Mesenchymal stem cell (in vitro differentiated cells and primary cell): ENCODE measurements around the gene SIT1.
A peak's percentile ranks its signal among the peaks of the same experiment; 100 is the strongest.

Source experiments
- DNase-seq: peaks from one replicate; pipeline ENCODE4 v3.0.0-alpha.2; 2013
- H2AFZ ChIP-seq: one replicate; pipeline ENCODE4 v1.6.1; 2013; ENCODE audit warnings: low read depth, mild to moderate bottlenecking, control low read depth, inconsistent platforms, low read length, moderate library complexity
- H2AK5ac ChIP-seq: 2 replicates; pipeline ENCODE4 v1.6.1; 2013; ENCODE audit warnings: low read length, moderate library complexity, mild to moderate bottlenecking, inconsistent platforms; ENCODE audit not compliant: severe bottlenecking
- H2BK120ac ChIP-seq: one replicate; pipeline ENCODE4 v1.6.1; 2013; ENCODE audit warnings: low read depth, mild to moderate bottlenecking, inconsistent platforms, low read length, moderate library complexity
- H2BK12ac ChIP-seq, 2 experiments: one replicate each; pipeline ENCODE4 v1.6.1; 2013; ENCODE audit warnings: inconsistent platforms in 2 of 2, low read length in 2 of 2, mild to moderate bottlenecking in 2 of 2, moderate library complexity in 2 of 2, control low read depth in 1 of 2
- H2BK15ac ChIP-seq: one replicate; pipeline ENCODE4 v1.6.1; 2013; ENCODE audit warnings: mild to moderate bottlenecking, low read depth, inconsistent platforms; ENCODE audit not compliant: poor library complexity, severe bottlenecking
- H2BK5ac ChIP-seq: 2 replicates; pipeline ENCODE4 v1.6.1; 2013; ENCODE audit warnings: low read depth, mild to moderate bottlenecking, low read length, control low read depth, inconsistent platforms; ENCODE audit not compliant: poor library complexity, severe bottlenecking
- H3K14ac ChIP-seq, 2 experiments: one replicate each; pipeline ENCODE4 v1.6.1; 2013; ENCODE audit warnings: inconsistent platforms in 2 of 2, low read length in 2 of 2, control low read depth in 1 of 2, mild to moderate bottlenecking in 1 of 2, moderate library complexity in 1 of 2
- H3K18ac ChIP-seq, 2 experiments: one replicate each; pipeline ENCODE4 v1.6.1; 2013; ENCODE audit warnings: inconsistent platforms in 2 of 2, low read length in 2 of 2, control low read depth in 1 of 2, low read depth in 1 of 2, mild to moderate bottlenecking in 1 of 2
- H3K23ac ChIP-seq, 2 experiments: one replicate each; pipeline ENCODE4 v1.6.1; 2013; ENCODE audit warnings: inconsistent platforms in 2 of 2, low read length in 2 of 2, mild to moderate bottlenecking in 2 of 2, moderate library complexity in 2 of 2, control low read depth in 1 of 2
- H3K27ac ChIP-seq: 2 replicates; pipeline ENCODE4 v1.5.1; 2013; ENCODE audit warnings: mild to moderate bottlenecking, moderate library complexity, low read length, control low read depth, inconsistent platforms; ENCODE audit not compliant: poor library complexity, severe bottlenecking
- H3K27me3 ChIP-seq, 2 experiments: 2 replicates each; pipeline versions ENCODE4 v1.6.1 to v1.7.0; 2013; ENCODE audit warnings: low read length in 2 of 2, mild to moderate bottlenecking in 2 of 2, moderate library complexity in 2 of 2, control low read depth in 1 of 2, inconsistent platforms in 1 of 2; ENCODE audit not compliant: control insufficient read depth in 1 of 2, insufficient read depth in 1 of 2
- H3K36me3 ChIP-seq, 2 experiments: 2 replicates each; pipeline versions ENCODE4 v1.6.1 to v1.7.0; 2013; ENCODE audit warnings: low read length in 2 of 2, control low read depth in 1 of 2, inconsistent platforms in 1 of 2, low read depth in 1 of 2, mild to moderate bottlenecking in 1 of 2; ENCODE audit not compliant: insufficient read depth in 2 of 2, control insufficient read depth in 1 of 2
- H3K4ac ChIP-seq, 2 experiments: one replicate each; pipeline ENCODE4 v1.6.1; 2013; ENCODE audit warnings: inconsistent platforms in 2 of 2, low read length in 2 of 2, mild to moderate bottlenecking in 2 of 2, moderate library complexity in 2 of 2, control low read depth in 1 of 2, low read depth in 1 of 2
- H3K4me1 ChIP-seq: 2 replicates; pipeline ENCODE4 v1.6.1; 2013; ENCODE audit warnings: low read depth, low read length, control low read depth; ENCODE audit not compliant: control insufficient read depth, insufficient read depth
- H3K4me2 ChIP-seq: 2 replicates; pipeline ENCODE4 v1.6.1; 2013; ENCODE audit warnings: low read length, mild to moderate bottlenecking, inconsistent platforms; ENCODE audit not compliant: poor library complexity, severe bottlenecking
- H3K4me3 ChIP-seq, 2 experiments: 2 replicates each; pipeline versions ENCODE4 v1.5.1 to v1.7.0; 2013; ENCODE audit warnings: low read length in 2 of 2, mild to moderate bottlenecking in 2 of 2, control low read depth in 1 of 2, low read depth in 1 of 2; ENCODE audit not compliant: insufficient read depth in 1 of 2
- H3K79me1 ChIP-seq: replicated peaks from 2 replicates; pipeline ENCODE4 v1.6.1; 2013; ENCODE audit warnings: mild to moderate bottlenecking, control low read depth, low read length, inconsistent platforms; ENCODE audit not compliant: poor library complexity, severe bottlenecking
- H3K9ac ChIP-seq: 2 replicates; pipeline ENCODE4 v1.7.0; 2013; ENCODE audit warnings: mild to moderate bottlenecking, low read length, moderate library complexity
- H3K9me3 ChIP-seq: 2 replicates; pipeline ENCODE4 v1.7.0; 2013; ENCODE audit warnings: mild to moderate bottlenecking, low read length; ENCODE audit not compliant: control insufficient read depth
- H4K8ac ChIP-seq: one replicate; pipeline ENCODE4 v1.6.1; 2013; ENCODE audit warnings: inconsistent platforms, mild to moderate bottlenecking, low read length, moderate library complexity
- H4K91ac ChIP-seq: one replicate; pipeline ENCODE4 v1.6.1; 2013; ENCODE audit warnings: mild to moderate bottlenecking, low read length, inconsistent platforms
- WGBS: methylation state at CpG from one replicate; pipeline ENCODE4 v1.1.7; 2013; ENCODE audit warnings: mixed read lengths; 5-methylcytosine and 5-hydroxymethylcytosine counted together

Gene SIT1

GRCh38 chr9:35686222-35687203 is 35.8 kb upstream of the SIT1 start:
- H3K9me3 ChIP-seq: no peaks in the 10 kb centered on the region
- 78% methylated on average over 10 of the region's 11 CpGs for WGBS
- H2AK5ac ChIP-seq: no peak overlapping the region
- no peak overlapping the region for H4K91ac ChIP-seq
- H3K18ac ChIP-seq: no peak overlapping the region
- peaks cover 5% of the 10 kb centered on the region for H3K79me1 ChIP-seq
- DNase-seq: peak; percentile 40
- no peaks in the 10 kb centered on the region for H3K27me3 ChIP-seq
- no peak overlapping the region for H3K27ac ChIP-seq
- H2BK12ac ChIP-seq: peak overlapping the region in 1 of 2 experiments; percentile 4
- H3K23ac ChIP-seq: no peak overlapping the region
- peak overlapping the region; percentile 92 for H3K9ac ChIP-seq
- H3K4me1 ChIP-seq: peaks cover 49% of the 10 kb centered on the region
- H3K36me3 ChIP-seq: peaks cover 64 to 68% of the 10 kb centered on the region in 2 experiments
- no peak overlapping the region for H2AFZ ChIP-seq
- H3K4ac ChIP-seq: no peak overlapping the region
- no peak overlapping the region for H4K8ac ChIP-seq
- no peak overlapping the region for H3K14ac ChIP-seq
- H2BK5ac ChIP-seq: no peak overlapping the region
- peak overlapping the region; percentile 82 for H3K4me2 ChIP-seq
- peak overlapping the region in 1 of 2 experiments; percentile 87 for H3K4me3 ChIP-seq
- no peak overlapping the region for H2BK120ac ChIP-seq
- H2BK15ac ChIP-seq: no peak overlapping the region

DNA sequence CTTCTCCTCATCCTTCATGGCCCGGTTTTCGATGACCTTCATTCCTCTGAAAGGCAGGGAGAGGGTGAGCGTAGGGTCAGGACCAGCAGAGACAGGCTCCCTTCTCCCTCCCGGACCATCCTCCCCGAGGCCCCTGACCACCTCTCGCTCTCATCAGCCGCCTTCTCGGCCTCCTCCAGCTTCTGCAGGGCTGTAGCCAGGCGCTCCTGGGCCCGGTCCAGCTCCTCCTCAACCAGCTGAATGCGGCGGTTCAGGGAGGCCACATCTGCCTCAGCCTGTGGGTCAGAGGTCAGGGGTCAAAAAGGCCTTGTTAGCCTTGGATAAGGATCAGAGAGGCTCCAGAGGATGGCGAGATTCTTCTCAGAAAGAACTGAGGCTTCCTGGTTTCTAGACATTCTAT is 34.8 kb upstream of the SIT1 start:
- 91% methylated on average over 12 of the region's 13 CpGs for WGBS
- H3K9ac ChIP-seq: no peak overlapping the region
- H3K4me3 ChIP-seq: no peak overlapping the region
- peaks cover 46% of the 10 kb centered on the region for H3K4me1 ChIP-seq
- no peak overlapping the region for H2BK12ac ChIP-seq
- no peaks in the 10 kb centered on the region for H3K27me3 ChIP-seq
- no peak overlapping the region for H3K4ac ChIP-seq
- no peak overlapping the region for H3K27ac ChIP-seq
- no peak overlapping the region for H3K18ac ChIP-seq
- H4K8ac ChIP-seq: no peak overlapping the region
- H3K14ac ChIP-seq: no peak overlapping the region
- no peak overlapping the region for H4K91ac ChIP-seq
- H3K36me3 ChIP-seq: peaks cover 70 to 72% of the 10 kb centered on the region in 2 experiments
- no peak overlapping the region for H2BK5ac ChIP-seq
- H2AK5ac ChIP-seq: no peak overlapping the region
- no peak overlapping the region for H2AFZ ChIP-seq
- no peaks in the 10 kb centered on the region for H3K9me3 ChIP-seq
- DNase-seq: no peak
- H3K79me1 ChIP-seq: peaks cover 5% of the 10 kb centered on the region
- H2BK120ac ChIP-seq: no peak overlapping the region
- H3K4me2 ChIP-seq: no peak overlapping the region
- H2BK15ac ChIP-seq: no peak overlapping the region
- H3K23ac ChIP-seq: no peak overlapping the region

DNA sequence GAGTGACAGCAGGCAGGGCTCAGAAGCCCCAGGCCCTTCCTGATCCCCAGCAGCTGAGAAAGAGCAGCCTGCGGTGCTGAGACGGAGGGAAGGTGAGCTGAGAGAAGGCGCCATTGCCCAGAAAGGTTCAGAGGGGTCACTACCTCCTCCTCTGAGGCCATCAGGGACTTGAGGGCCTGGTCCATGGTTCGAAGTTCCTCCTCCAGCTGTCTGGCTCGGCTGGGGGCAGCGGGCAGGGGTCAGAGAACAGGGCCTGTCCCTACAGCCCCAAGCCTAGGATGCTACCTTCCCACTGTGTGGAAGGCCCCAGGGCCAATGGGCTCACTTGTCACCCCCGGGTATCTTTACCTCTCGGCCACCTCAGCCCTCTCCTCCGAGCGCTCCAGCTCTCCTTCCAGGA is 34.2 kb upstream of the SIT1 start:
- Histone ChIP-seq H2BK15ac (no peak overlapping the region), H4K8ac (no peak overlapping the region), H3K23ac (no peak overlapping the region), H2BK5ac (no peak overlapping the region), H3K4me2 (no peak overlapping the region), H3K27me3 (no peaks in the 10 kb centered on the region), H2BK120ac (no peak overlapping the region), H3K27ac (no peak overlapping the region), H3K9me3 (no peaks in the 10 kb centered on the region), H4K91ac (no peak overlapping the region), H3K4me3 (no peak overlapping the region), H3K4ac (no peak overlapping the region), H3K9ac (no peak overlapping the region), H3K14ac (no peak overlapping the region), H2BK12ac (no peak overlapping the region), H2AFZ (no peak overlapping the region), H3K79me1 (peaks cover 5% of the 10 kb centered on the region), H2AK5ac (no peak overlapping the region), H3K36me3 (peaks cover 71 to 72% of the 10 kb centered on the region in 2 experiments), H3K4me1 (peaks cover 46% of the 10 kb centered on the region), H3K18ac (no peak overlapping the region)
- 96% methylated on average over 10 of the region's 10 CpGs for WGBS
- no peak for DNase-seq

GRCh38 chr9:35683323-35683722 is 32.6 kb upstream of the SIT1 start:
- Histone ChIP-seq H3K18ac (no peak overlapping the region), H3K9me3 (no peaks in the 10 kb centered on the region), H3K4me2 (no peak overlapping the region), H3K27me3 (no peaks in the 10 kb centered on the region), H3K27ac (no peak overlapping the region), H3K23ac (no peak overlapping the region), H3K9ac (no peak overlapping the region), H4K8ac (no peak overlapping the region), H3K36me3 (peaks cover 70 to 71% of the 10 kb centered on the region in 2 experiments), H2BK5ac (no peak overlapping the region), H2BK15ac (no peak overlapping the region), H2BK12ac (no peak overlapping the region), H3K79me1 (peaks cover 5% of the 10 kb centered on the region), H3K14ac (no peak overlapping the region), H2AFZ (no peak overlapping the region), H2AK5ac (no peak overlapping the region), H3K4ac (no peak overlapping the region), H2BK120ac (no peak overlapping the region), H3K4me3 (no peak overlapping the region), H3K4me1 (peaks cover 43% of the 10 kb centered on the region), H4K91ac (no peak overlapping the region)
- WGBS: 90% methylated on average over 1 of the region's 2 CpGs
- no peak for DNase-seq
